H4 (cell line): Measurements from ENCODE around the gene RAB11FIP3. TPM values are rescaled to one million over a fixed set of nuclear protein-coding genes. Genes with fewer than 3 reads are reported as not detected.

Source experiments
- DNase-seq: peaks from one replicate; pipeline ENCODE4 v3.0.0-alpha.2; 2015; ENCODE audit warnings: low spot score
- total RNA-seq: library from RNA; depleted of rRNA; stranded (reverse); fragments of >200 nt; shearing (Covaris generic); gene quantifications from 2 replicates; pipeline ENCODE4 v1.2.3, GENCODE V29; 2014; rRNA removed

Gene RAB11FIP3
- total RNA-seq, 1 experiment from 2014 or later: 5.4 TPM

DNA sequence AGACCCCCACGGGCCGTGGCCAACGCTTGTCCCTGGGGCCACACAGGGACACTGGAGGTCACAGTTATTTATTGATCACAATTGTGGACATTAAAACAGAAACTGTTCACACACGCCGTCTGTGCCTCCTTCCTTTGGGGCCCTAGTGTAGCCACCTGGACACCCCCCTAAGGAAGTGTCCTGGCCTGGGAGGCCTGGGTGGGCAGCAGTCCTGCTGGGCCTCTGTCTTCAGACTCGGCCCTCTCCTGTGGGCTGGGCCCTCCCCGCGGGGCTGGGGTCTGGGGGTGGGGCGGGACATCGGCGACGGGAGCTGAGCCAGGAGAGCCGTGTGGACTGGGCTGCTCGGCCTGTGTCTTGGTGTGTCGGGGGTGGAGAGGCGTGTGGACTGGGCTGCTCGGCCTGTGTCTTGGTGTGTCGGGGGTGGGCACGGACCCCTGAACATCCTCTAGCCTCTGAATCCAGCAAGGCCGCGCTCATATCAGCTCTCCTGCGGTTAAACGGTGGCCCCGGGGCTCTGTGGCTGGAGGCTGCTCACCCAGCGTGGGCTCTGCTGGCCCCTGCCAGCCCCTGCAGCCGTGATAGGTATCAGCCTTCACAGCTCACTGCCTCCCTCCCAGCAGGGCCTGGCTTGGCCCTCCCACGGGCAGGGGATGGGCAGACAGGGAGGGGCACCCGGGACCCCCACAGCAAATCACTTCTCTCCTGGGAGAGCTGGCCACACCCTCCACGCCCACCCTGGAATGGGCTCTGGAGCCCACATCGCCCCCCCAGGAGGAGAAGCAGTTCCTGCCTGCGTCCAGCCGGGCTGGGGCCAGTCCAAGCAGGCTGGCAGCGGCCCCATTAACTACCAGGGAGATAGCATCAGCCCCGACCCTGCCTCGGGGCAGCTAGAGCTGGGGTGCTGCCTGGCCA is 140.2 kb downstream of the RAB11FIP3 start:
- no peak for DNase-seq

DNA sequence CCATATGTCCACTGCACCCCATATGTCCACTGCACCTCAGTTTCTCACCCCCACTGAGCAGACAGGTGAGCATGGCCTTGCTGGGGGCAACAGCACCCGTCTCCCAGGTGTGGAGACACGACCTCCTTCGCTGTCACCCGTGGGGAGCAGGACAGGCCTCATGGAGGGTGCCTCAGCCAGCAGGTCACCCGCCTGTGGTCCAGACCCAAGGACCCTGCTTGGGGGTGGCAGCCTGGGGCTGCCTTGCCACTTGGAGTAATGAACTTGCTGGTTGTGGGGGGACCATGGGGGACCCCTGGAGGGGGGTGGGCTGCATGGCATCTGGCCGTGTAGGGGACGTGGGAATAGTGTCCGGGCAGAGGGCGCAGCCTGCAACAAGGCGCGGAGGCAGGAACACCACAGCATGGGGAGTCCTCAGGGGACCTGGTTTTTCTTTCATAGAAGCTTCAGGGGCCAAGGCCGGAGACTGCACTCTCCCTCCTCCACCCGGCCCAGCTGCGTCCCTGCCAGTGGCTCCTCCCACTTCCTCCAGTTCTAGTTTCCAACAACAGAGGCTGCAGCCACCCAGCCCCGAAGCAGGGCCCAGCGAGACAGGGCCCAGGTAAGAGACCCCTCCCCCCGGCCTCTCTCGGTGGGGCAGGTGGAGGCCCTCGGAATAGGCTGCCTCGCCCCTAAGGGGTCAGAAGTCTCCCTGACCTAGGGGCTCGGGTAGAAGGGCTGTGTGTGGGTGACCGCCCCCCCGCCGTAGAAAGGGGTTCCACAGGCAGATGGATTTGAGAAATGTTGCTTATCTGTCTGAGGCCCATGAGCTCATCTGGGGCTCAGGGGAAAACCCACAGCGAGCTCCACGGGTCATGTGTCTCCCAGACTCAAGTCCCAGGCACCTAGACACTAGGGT is 141.3 kb downstream of the RAB11FIP3 start, which contains the start of gene NHLRC4:
Gene NHLRC4, plus strand, starts transcription at position 531 of the 898 bp plus-strand sequence. CDS start 1,043 bp downstream, outside the sequence.
- DNase-seq: no peak

DNA sequence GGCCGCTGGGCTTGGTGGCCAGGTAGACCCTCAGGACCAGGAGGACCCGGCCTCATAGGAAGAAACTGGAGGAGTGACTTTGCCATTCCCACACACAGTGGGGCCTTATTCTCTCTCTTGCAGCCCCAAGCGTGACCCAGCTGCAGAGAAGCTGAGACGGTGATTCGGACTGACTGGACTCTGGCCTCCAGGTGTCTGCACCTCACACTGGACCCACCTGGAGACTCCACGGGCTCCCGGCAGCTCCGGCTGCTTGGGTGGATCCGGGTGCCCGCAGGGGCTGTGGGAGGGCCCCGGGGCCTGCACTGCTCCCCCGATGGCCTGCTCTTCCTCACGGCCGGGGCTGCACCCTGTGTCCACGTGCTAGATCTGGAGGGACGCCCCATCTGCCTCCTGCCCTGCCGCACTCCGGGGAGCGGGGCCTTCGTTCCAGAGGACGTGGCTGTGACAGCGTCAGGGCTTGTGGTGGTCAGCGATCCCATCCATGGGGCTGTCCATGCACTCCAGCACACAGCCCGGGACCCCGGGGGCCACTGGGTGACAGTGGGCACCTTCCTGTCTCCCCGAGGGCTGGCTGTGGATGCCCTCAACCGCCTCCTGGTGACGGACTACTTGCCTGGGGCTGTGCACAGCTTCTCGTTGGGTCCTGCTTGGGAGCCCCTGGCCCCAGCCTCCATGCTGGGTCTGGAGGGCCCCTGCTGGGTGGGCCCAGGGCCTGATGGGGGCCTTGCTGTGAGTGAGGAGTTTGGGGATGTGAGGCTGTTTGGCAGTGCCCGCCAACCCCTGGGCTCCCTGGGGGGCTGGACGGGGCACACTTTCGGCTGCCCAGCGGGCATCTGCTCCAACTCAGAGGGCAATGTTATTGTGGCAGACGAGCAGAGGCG is 142.2 kb downstream of the RAB11FIP3 start:
- no peak for DNase-seq

DNA sequence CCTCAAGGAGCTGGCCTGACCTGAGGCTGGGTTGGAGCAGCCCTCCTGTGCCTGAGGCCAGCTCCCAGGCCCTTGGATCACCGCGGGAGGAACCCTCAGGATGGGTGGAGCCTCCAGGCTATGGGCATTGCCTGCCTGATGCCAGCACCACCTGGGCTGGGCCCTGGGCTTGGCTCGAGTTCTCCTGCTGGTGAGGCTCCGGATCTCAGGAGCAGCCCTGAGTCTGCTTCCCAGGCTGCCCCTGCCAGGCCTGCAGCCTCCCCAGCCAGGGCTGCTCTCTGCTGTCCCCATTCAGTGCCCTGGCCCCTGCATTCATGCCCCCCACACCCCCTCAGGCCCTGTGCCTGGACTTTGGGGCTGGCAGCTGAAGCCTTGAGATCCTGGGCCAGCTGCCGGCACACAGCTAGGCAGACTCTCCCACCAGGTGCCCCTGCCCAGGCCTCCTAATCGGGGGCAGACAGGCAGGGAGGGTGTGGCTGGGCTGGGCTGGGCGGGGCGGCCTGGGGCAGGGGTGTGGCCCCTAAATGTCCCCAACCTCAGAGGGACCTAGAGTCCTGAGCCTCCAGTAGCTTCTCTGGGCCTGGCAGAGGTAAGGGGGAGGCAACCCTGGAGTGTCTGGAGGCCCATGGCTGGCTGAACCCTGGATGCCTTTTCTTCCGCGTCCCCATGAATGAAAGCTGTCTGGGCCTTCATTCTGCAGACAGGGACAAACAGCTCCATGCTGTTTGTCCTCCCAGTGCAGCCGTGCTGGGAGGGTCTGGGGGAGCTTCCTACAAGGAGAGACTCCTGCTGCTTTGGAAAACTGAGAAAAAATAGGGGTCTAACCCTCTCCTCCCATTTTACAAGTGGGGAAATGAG is 143.2 kb downstream of the RAB11FIP3 start:
- DNase-seq: no peak

DNA sequence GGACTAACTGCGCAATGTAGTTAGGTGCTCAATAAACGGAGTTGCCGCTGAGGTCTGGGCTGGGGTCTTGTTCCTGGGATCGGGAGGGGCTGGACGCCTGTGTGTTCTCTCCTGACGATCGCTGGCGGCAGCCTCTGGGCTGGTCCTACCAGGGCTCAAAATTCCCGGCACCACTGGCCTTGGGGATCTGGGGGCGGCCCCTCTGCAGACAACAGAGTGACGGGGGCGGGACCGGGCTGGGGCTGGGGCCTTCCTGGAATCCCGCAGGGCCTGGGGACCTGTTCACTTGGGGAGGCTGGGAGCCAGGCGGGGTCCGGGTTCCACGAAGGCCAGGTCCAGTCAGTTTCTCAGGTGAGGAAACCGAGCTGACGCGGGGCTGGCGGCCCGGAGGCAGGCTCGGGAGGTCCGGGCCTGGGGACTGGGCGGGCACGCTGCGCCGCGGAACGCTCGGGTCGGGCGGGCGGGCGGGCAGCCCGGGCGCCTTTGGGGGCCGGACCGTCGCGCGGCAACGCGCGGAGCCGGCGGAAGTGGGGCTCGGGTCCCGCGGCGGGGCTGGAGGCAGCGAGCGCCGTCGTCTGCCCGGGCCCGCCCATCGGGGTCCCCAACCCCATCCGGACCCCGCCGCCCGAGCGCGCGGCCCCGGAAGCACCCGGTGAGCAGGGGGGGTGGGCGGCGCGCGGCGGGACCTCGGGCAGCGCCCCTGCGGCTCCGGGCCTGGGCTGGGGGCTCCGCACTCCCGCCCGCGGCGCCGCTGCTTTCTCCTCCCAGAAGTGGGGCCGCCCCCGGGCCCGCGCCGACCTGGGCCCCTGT is 144.2 kb downstream of the RAB11FIP3 start, which contains the start of gene PIGQ:
Gene PIGQ, plus strand, starts transcription at position 524 of the 810 bp plus-strand sequence. CDS start 4,107 bp downstream, outside the sequence.
- DNase-seq: no peak

Other genes with a start within 250 kb of the RAB11FIP3 start
- not detected in 2 replicates for gene HBA1, start 249.0 kb upstream of the RAB11FIP3 start, total RNA-seq
- gene HBQ1, start 245.2 kb upstream of the RAB11FIP3 start, total RNA-seq: not detected in 2 replicates
- 39.6 and 44.7 TPM in 2 replicates for gene LUC7L, start 196.2 kb upstream of the RAB11FIP3 start, total RNA-seq
- 118 and 178 TPM in 2 replicates for gene FAM234A, start 190.8 kb upstream of the RAB11FIP3 start, total RNA-seq
- not detected in 2 replicates for gene RGS11, start 149.7 kb upstream of the RAB11FIP3 start, total RNA-seq
- gene ARHGDIG, start 145.1 kb upstream of the RAB11FIP3 start, total RNA-seq: not detected in 2 replicates
- not detected in 2 replicates for gene PDIA2, start 142.5 kb upstream of the RAB11FIP3 start, total RNA-seq
- 5.6 and 7.0 TPM in 2 replicates for gene AXIN1, start 72.9 kb upstream of the RAB11FIP3 start, total RNA-seq
- 159 and 167 TPM in 2 replicates for gene MRPL28, start 55.1 kb upstream of the RAB11FIP3 start, total RNA-seq
- gene PGAP6, start 43.7 kb upstream of the RAB11FIP3 start, total RNA-seq: 13.7 and 15.9 TPM in 2 replicates
- 87.5 and 95.3 TPM in 2 replicates for gene NME4, start 28.4 kb upstream of the RAB11FIP3 start, total RNA-seq
- 5.9 and 8.7 TPM in 2 replicates for gene DECR2, start 23.8 kb upstream of the RAB11FIP3 start, total RNA-seq
- gene CAPN15, start 102.1 kb downstream of the RAB11FIP3 start, total RNA-seq: 4.4 and 8.3 TPM in 2 replicates
- gene PRR35, start 134.7 kb downstream of the RAB11FIP3 start, total RNA-seq: not detected in 2 replicates
- gene NHLRC4, start 141.4 kb downstream of the RAB11FIP3 start, total RNA-seq: 0.06 and 0.43 TPM in 2 replicates
- 7.6 and 7.7 TPM in 2 replicates for gene PIGQ, start 144.3 kb downstream of the RAB11FIP3 start, total RNA-seq
- 4.4 and 5.1 TPM in 2 replicates for gene RAB40C, start 164.4 kb downstream of the RAB11FIP3 start, total RNA-seq
- not detected in 2 replicates for gene WFIKKN1, start 205.3 kb downstream of the RAB11FIP3 start, total RNA-seq
- gene METTL26, start 210.7 kb downstream of the RAB11FIP3 start, total RNA-seq: 85.7 and 112 TPM in 2 replicates
- gene MCRIP2, start 216.2 kb downstream of the RAB11FIP3 start, total RNA-seq: 11.9 and 14.5 TPM in 2 replicates
- gene WDR90, start 223.7 kb downstream of the RAB11FIP3 start, total RNA-seq: 2.5 and 4.8 TPM in 2 replicates
- 6.5 and 32.0 TPM in 2 replicates for gene RHOT2, start 242.5 kb downstream of the RAB11FIP3 start, total RNA-seq